ENCODE data around the gene CSNK1G3.

CSNK1G3 gene

DNA sequence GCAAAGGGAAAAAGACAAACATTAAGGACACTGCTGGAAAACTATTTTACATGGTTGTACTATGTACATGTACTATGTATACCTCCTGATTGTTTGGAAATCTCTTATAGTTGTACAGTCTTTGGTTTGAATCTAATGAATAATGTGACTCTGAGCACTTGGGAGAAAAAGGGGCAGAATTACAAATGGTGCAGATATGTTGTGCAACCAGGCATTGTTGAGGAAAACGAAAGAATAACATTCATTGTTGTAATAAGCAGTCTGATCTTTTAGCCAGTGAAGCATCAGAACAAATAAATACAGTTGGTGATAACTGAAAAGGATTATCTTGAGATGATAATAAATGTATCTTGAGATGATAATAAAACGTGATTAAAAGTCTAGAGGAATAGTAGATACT, 87.2 kb downstream of the CSNK1G3 start:
- no peak for TF ChIP-seq Cebpa-rat (IDR thresholded peaks at IDR 0.05)
- Histone ChIP-seq H3K9ac (no peak overlapping the region), H4K20me1 (no peaks in the 10 kb centered on the region), H3K27me3 (no peaks in the 10 kb centered on the region), H3K4me3 (no peak overlapping the region), H3K27ac (no peak overlapping the region), H3K9me3 (replicated peaks in 1 of 11) (no peaks in the 10 kb centered on the region), H3K4me2 (no peak overlapping the region), H3K36me3 (peaks cover 26 to 79% (median 38%) of the 10 kb centered on the region in 11 experiments), H3K4me1 (no peaks in the 10 kb centered on the region)

DNA sequence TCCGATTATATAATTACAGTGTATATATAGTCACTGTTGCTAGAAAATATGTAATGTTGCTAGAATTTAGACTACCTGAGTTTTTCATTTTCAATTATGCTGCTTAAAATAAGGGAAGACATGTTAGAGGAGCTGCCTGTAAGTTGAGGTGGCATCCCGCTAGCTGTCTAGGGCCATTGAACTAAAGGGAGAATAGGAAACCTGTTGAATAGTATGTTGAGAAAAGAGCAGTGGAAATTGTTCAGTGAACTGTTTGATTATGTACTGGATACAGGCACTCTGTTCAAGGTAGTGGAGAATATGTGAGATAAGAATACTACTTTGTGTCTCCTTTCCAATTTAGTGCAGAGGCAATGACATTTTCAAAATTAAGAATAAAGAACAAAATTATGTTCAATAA, 89.6 kb downstream of the CSNK1G3 start:
- no peak overlapping the region for H3K4me3 ChIP-seq
- H3K9ac ChIP-seq = no peak overlapping the region
- H3K36me3 ChIP-seq = peaks cover 19 to 84% (median 32%) of the 10 kb centered on the region in 11 experiments
- H3K9me3 ChIP-seq (replicated peaks in 1 of 11) = no peaks in the 10 kb centered on the region
- H3K27ac ChIP-seq = no peak overlapping the region
- no peak for TF ChIP-seq Cebpa-rat (IDR thresholded peaks at IDR 0.05)
- no peaks in the 10 kb centered on the region for H3K27me3 ChIP-seq
- no peak overlapping the region for H3K4me2 ChIP-seq
- no peaks in the 10 kb centered on the region for H4K20me1 ChIP-seq
- H3K4me1 ChIP-seq = no peaks in the 10 kb centered on the region

DNA sequence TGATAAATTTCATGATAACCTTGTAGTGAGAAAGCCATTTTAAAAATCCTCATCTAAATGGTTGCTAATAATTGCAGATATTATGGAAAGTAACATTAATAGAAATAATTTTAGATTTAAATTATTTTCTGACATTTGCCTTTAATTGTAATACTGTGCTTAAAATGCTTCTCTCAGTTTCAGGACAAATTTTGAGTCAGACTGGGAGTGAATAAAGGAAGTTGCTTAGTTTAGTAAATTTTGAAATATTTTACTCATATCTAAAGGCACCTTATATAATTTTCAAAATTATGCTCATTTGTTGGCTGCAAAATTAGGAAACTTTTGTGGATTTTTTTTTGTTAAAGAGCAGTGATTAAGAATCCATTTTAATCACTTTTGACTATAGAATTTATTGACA, 93.8 kb downstream of the CSNK1G3 start:
- no peak for TF ChIP-seq Cebpa-rat (IDR thresholded peaks at IDR 0.05)
- H3K4me3 ChIP-seq = no peak overlapping the region
- H3K9ac ChIP-seq = no peak overlapping the region
- no peaks in the 10 kb centered on the region for H4K20me1 ChIP-seq
- no peak overlapping the region for H3K27ac ChIP-seq
- H3K4me1 ChIP-seq = no peaks in the 10 kb centered on the region
- no peak overlapping the region for H3K4me2 ChIP-seq
- no peaks in the 10 kb centered on the region for H3K27me3 ChIP-seq
- peaks cover 21 to 76% (median 36%) of the 10 kb centered on the region in 11 experiments for H3K36me3 ChIP-seq
- H3K9me3 ChIP-seq (replicated peaks in 1 of 11) = no peaks in the 10 kb centered on the region

DNA sequence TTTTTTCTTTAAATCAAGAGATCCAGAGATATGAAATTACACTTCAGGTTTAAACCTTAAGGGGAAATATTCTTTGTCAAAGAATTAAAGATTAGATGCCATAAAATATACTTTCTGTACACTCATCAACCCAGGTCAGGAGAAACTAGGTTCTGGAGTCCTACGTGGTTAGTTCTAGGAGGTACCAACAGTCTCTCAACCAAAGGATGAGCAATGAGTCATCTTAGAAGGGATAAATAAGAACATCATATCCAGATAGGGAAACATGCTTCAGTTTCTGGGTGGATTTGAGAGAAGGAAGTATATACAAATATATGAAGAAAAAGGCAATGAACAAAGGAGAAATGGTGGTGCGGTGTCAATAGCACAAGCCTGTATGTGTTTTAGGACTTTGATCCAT, 98.2 kb downstream of the CSNK1G3 start:
- no peaks in the 10 kb centered on the region for H3K4me1 ChIP-seq
- no peak overlapping the region for H3K4me2 ChIP-seq
- peaks cover 18 to 67% (median 43%) of the 10 kb centered on the region in 11 experiments; a peak in 21 of 22 replicates for H3K36me3 ChIP-seq
- no peaks in the 10 kb centered on the region for H4K20me1 ChIP-seq
- H3K4me3 ChIP-seq = no peak overlapping the region
- no peak overlapping the region for H3K27ac ChIP-seq
- TF ChIP-seq Cebpa-rat (IDR thresholded peaks at IDR 0.05) = no peak
- no peaks in the 10 kb centered on the region for H3K27me3 ChIP-seq
- H3K9me3 ChIP-seq (replicated peaks in 1 of 11) = no peaks in the 10 kb centered on the region
- no peak overlapping the region for H3K9ac ChIP-seq

DNA sequence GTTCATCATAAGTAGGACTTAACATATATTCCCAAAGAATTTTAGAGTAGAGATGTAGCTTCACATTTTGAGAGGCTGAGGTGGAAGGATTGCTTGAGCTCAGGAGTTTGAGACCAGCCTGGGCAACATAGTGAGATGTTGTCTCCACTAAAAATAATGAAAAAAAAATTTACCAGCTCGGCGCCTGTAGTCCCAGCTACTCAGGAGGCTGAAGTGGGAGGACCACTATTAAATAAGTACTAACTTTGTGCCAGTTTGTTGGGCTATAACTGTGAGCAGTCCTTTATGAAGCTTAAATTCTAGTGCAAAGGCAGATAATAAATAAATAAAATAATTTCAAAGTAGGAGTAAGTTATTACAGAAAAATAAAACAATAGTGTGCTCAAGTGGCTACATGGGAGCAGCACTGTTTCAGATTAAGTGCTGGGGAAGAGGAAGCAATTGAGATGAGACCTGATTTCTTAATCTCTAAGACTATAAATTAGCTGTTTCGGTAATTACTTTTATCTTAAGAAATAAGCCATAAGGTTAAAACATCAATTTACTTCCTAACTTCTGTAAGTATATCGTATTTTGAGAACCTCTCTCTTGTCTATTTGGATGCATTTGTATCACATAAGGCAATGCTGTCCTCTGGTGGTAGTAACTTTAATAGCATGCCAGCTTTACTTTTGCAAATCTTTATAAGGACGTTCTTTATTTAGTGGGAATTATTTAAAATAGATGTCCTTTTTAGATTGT, 98.9 kb downstream of the CSNK1G3 start:
- TF ChIP-seq Cebpa-rat (IDR thresholded peaks at IDR 0.05) = no peak
- no peaks in the 10 kb centered on the region for H3K27me3 ChIP-seq
- H4K20me1 ChIP-seq = no peaks in the 10 kb centered on the region
- peaks cover 20 to 67% (median 47%) of the 10 kb centered on the region in 11 experiments; a peak in 21 of 22 replicates for H3K36me3 ChIP-seq
- H3K4me2 ChIP-seq = no peak overlapping the region
- no peaks in the 10 kb centered on the region for H3K9me3 ChIP-seq (replicated peaks in 1 of 11)
- no peak overlapping the region for H3K27ac ChIP-seq
- H3K4me3 ChIP-seq = no peak overlapping the region
- H3K9ac ChIP-seq = no peak overlapping the region
- no peaks in the 10 kb centered on the region for H3K4me1 ChIP-seq

DNA sequence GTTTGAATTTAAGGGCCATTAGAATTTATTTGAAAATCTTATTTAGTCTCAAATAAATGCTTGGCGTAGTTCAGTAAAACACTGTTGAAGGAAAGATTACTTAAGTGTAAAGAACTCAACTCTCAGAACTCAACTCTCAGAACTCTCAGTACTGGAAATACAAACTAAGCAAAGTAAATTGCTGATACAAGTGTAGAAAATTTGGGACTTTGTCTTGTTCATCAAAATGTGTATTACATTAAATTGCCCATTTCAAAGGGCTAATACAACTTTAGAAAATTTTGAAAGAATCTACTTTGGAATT, 99.4 kb downstream of the CSNK1G3 start:
- no peak for TF ChIP-seq Cebpa-rat (IDR thresholded peaks at IDR 0.05)

DNA sequence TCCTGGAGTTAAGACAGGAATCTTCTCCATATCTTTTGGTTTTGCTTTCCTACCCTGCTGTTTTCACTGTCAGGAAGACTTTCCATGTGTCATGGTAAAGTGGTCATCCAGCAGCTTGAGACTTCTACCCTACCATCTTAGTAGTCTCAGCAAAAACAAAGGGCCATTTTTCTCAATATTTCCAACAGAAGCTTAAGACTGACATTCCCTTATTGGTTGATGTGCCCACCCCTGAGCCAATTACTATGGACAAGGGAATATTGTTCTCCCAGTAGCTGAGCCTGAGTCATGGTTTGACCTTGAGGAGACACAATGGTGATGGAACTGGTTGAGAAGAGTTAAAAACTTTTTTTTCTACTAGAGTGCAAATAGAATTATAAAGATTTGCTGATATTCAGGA, 105.6 kb downstream of the CSNK1G3 start:
- Histone ChIP-seq H3K4me1 (no peaks in the 10 kb centered on the region), H3K9ac (no peak overlapping the region), H3K4me3 (no peak overlapping the region), H3K27ac (no peak overlapping the region), H3K4me2 (no peak overlapping the region), H3K27me3 (no peaks in the 10 kb centered on the region), H3K9me3 (replicated peaks in 1 of 11) (peaks cover 0 to 9% (median 3%) of the 10 kb centered on the region in 11 experiments; a peak in 2 of 22 replicates), H3K36me3 (peaks cover 14 to 64% (median 36%) of the 10 kb centered on the region in 11 experiments; a peak in 21 of 22 replicates), H4K20me1 (no peaks in the 10 kb centered on the region)
- TF ChIP-seq Cebpa-rat (IDR thresholded peaks at IDR 0.05) = no peak

More for the DNA sequence above, 99.4 kb downstream of the CSNK1G3 start:
- Histone ChIP-seq H3K27ac (no peak overlapping the region), H4K20me1 (no peaks in the 10 kb centered on the region), H3K9me3 (replicated peaks in 1 of 11) (no peaks in the 10 kb centered on the region), H3K9ac (no peak overlapping the region), H3K4me1 (no peaks in the 10 kb centered on the region), H3K36me3 (peaks cover 17 to 67% (median 44%) of the 10 kb centered on the region in 11 experiments; a peak in 21 of 22 replicates), H3K4me2 (no peak overlapping the region), H3K27me3 (no peaks in the 10 kb centered on the region), H3K4me3 (no peak overlapping the region)

DNA sequence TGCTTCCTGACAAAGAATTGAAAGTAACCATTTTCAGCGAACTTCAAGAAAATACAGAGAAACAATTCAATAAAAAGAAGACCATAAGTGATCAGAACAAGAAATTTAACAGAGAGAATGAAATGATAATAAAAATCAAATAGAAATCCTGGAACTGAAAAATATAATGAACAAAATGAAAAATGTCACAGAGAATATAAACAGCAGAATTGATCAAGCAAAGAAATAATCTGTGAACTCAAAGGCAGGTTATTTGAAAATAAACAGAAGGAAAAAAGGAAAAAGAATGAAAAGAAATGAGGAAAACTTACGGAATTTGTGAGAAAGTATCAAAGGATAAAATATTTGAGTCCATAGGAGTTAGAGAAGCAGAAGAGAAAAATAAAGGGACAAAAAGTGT, 114.1 kb downstream of the CSNK1G3 start:
- Histone ChIP-seq H3K9ac (no peak overlapping the region), H3K27me3 (no peaks in the 10 kb centered on the region), H3K36me3 (0 out of 22 replicates have a peak, but pooled peaks cover 0 to 7% (median 0%) of the 10 kb centered on the region in 11 experiments), H3K4me1 (no peaks in the 10 kb centered on the region), H3K4me3 (no peak overlapping the region), H4K20me1 (no peaks in the 10 kb centered on the region), H3K9me3 (replicated peaks in 1 of 11) (peaks cover 45 to 64% (median 54%) of the 10 kb centered on the region in 11 experiments), H3K27ac (no peak overlapping the region), H3K4me2 (no peak overlapping the region)
- no peak for TF ChIP-seq Cebpa-rat (IDR thresholded peaks at IDR 0.05)

DNA sequence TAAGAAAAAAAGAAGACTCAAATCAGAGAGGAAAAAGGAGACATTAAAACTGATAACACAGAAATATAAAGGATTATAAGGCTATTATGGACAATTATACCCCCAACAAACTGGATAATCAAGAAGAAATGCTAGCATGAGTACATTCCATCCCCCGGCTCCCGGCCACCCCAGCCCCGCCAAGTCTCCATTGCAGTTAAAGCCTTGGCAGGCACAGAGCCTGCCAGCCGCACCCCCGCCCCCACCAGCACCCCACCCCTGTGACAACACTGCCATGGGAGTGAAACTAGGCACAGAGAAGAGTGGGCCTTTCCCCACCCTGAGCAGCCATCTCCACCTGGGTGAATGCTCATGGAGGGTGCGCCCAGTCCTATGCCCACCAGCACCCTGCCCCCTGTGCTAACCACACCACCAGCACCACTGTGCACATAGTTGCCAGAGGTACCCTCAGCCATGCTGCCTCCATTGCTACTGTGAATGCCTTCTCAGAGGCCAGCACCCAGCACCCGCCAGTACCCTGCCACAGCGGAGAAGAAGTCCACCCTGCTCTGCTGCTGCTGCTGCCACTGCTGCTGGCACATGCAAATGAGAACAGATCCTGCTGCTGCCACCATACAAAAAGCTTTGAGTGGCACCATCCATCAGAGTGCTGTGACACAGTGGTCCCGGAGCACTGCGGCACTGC, 117.0 kb downstream of the CSNK1G3 start:
- peaks cover 48 to 72% (median 56%) of the 10 kb centered on the region in 11 experiments for H3K9me3 ChIP-seq (replicated peaks in 1 of 11)
- no peaks in the 10 kb centered on the region for H4K20me1 ChIP-seq
- no peak for TF ChIP-seq Cebpa-rat (IDR thresholded peaks at IDR 0.05)
- H3K9ac ChIP-seq = no peak overlapping the region
- no peaks in the 10 kb centered on the region for H3K4me1 ChIP-seq
- H3K36me3 ChIP-seq = 0 out of 22 replicates have a peak, but pooled peaks cover 0 to 7% (median 0%) of the 10 kb centered on the region in 11 experiments
- no peak overlapping the region for H3K4me2 ChIP-seq
- H3K4me3 ChIP-seq = no peak overlapping the region
- H3K27me3 ChIP-seq = no peaks in the 10 kb centered on the region
- no peak overlapping the region for H3K27ac ChIP-seq
